ENCODE data around the gene PRKACG. TPM values are rescaled to one million over a fixed set of nuclear protein-coding genes. Genes with fewer than 3 reads are reported as not detected.

The PRKACG gene
- total RNA-seq, 1 donor from 2014 or later, result not detected

- no peak for DNase-seq
These were observed 32.1 kb downstream of the PRKACG start for GRCh38 chr9:68981789-68982188.

- no peak for DNase-seq
These were observed 33.5 kb downstream of the PRKACG start for GRCh38 chr9:68980341-68980914.

GRCh38 chr9:68979538-68980314 lies 34.2 kb downstream of the PRKACG start:
- peak; percentile 32 for DNase-seq

GRCh38 chr9:68978501-68978900 lies 35.4 kb downstream of the PRKACG start:
- no peak for DNase-seq

- DNase-seq, result no peak
These were observed 35.8 kb downstream of the PRKACG start for GRCh38 chr9:68978066-68978465.

- DNase-seq, result no peak
These were observed 38.4 kb downstream of the PRKACG start for GRCh38 chr9:68975365-68976043.

GRCh38 chr9:68974901-68975300 lies 39.0 kb downstream of the PRKACG start:
- no peak for DNase-seq

GRCh38 chr9:68974431-68974830 lies 39.5 kb downstream of the PRKACG start:
- DNase-seq, result no peak

- DNase-seq, result no peak
These were observed 40.3 kb downstream of the PRKACG start for GRCh38 chr9:68973619-68974018.

GRCh38 chr9:68970151-68970550 lies 43.8 kb downstream of the PRKACG start:
- no peak for DNase-seq

GRCh38 chr9:68969538-68969937 lies 44.4 kb downstream of the PRKACG start:
- DNase-seq, result no peak

- DNase-seq, result no peak
These were observed 46.1 kb downstream of the PRKACG start for GRCh38 chr9:68967800-68968199.

- no peak for DNase-seq
These were observed 47.4 kb downstream of the PRKACG start for GRCh38 chr9:68966496-68966944.

GRCh38 chr9:68964765-68965164 lies 49.1 kb downstream of the PRKACG start:
- DNase-seq, result no peak

- DNase-seq, result no peak
These were observed 49.8 kb downstream of the PRKACG start for GRCh38 chr9:68964102-68964541.

- no peak for DNase-seq
These were observed 50.5 kb downstream of the PRKACG start for GRCh38 chr9:68963416-68963815.

Other genes starting within 250 kb of the PRKACG start
- gene FXN, start 21.6 kb upstream of the PRKACG start, total RNA-seq, result 3.1 TPM
- gene TJP2, start 160.2 kb upstream of the PRKACG start, total RNA-seq, result 46.3 TPM